ENCODE results near the gene CCNE1.
"Not testable (repeated sequence)": the region's sequence is repeated elsewhere in the genome, so short reads cannot be mapped to it uniquely, and the experiment has no call there.

Gene CCNE1

DNA sequence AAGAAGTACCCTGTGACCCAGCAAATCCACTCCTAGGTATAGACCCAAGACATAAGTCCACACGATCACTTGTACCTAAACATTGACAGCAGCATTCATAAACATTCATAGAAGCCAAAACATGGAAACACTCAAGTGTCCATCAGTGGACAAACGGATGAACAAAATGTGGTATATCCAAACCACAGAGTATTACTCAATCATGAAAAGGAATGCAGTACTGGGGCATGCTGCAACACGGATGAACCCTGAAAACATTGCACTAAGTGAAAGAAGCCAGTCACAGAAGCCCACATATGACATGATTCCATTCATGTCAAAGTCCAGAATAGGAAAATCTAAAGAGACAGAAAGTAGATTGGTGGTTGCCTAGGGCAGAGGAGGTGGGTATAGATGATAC is 22.8 kb upstream of the CCNE1 start:
- no peak overlapping the region for H3K4me3 ChIP-seq (ENCODE audit: low read length)
- H3K4me1 ChIP-seq (ENCODE audit: insufficient read depth, low read length), result no peaks in the 10 kb centered on the region
- H3K36me3 ChIP-seq (ENCODE audit: insufficient read depth, low read length), result no peaks in the 10 kb centered on the region
- H3K9me3 ChIP-seq (ENCODE audit: insufficient read depth, low read depth, low read length), result no peaks in the 10 kb centered on the region
- H3K27ac ChIP-seq (ENCODE audit: low read depth, low read length), result no peak overlapping the region
- WGBS, result 97% methylated on average over 3 of the region's 3 CpGs
- H3K9ac ChIP-seq (ENCODE audit: low read depth, low read length), result no peak overlapping the region
- no peaks in the 10 kb centered on the region for H3K27me3 ChIP-seq (ENCODE audit: insufficient read depth, low read length)

DNA sequence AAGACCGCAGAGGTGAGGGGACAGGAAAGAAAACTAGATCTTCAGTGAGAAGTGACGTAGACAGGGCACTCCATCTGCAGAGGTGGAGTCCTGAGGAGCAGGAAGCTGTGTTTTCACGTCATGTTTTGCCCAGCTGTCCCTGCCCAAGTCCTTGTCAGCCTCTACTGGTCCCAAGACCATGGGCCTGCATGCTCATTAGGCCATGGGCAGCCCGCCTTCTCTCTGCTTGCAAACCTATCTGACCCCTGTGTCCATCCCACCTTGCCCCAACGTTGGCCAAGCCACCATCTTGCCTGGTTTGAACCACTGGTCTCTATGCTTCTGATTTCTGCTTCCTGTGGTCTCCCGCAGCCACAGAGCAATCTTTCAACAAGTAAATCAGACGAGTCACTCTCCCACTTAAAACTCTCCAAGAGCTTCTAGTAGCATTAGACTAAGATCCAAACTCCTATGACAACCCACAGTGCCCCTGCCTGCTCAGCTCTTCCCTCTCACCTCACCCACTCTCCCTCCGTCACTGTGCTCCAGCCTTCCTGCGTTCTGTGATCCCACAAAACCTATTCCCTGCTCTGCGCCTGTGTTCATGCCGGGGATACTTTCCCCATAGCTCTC is 18.6 kb upstream of the CCNE1 start:
- WGBS, result 92% methylated on average over 11 of the region's 11 CpGs
- no peak overlapping the region for H3K27ac ChIP-seq (ENCODE audit: low read depth, low read length)
- H3K4me3 ChIP-seq (ENCODE audit: low read length), result no peak overlapping the region
- H3K27me3 ChIP-seq (ENCODE audit: insufficient read depth, low read length), result no peaks in the 10 kb centered on the region
- H3K36me3 ChIP-seq (ENCODE audit: insufficient read depth, low read length), result no peaks in the 10 kb centered on the region
- no peaks in the 10 kb centered on the region for H3K4me1 ChIP-seq (ENCODE audit: insufficient read depth, low read length)
- no peak overlapping the region for H3K9ac ChIP-seq (ENCODE audit: low read depth, low read length)
- H3K9me3 ChIP-seq (ENCODE audit: insufficient read depth, low read depth, low read length), result no peaks in the 10 kb centered on the region

DNA sequence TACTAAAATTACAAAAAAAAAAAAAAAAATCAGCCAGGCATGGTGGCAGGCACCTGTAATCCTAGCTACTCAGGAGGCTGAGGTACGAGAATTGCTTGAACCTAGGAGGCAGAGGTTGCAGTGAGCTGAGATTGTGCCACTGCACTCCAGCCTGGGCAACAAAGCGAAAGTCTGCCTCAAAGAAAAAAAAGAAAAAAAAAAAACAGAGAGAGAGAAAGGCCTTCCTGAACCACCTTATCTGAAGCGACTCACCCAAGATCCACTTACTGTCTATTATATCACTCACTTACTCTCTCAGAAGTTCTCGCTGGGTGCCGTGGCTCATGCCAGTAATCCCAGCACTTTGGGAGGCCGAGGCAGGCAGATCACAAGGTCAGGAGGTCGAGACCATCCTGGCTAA is 17.3 kb upstream of the CCNE1 start:
- not testable (repeated sequence) for H3K4me1 ChIP-seq (ENCODE audit: insufficient read depth, low read length); H3K27ac ChIP-seq (ENCODE audit: low read depth, low read length); H3K4me3 ChIP-seq (ENCODE audit: low read length); H3K9me3 ChIP-seq (ENCODE audit: insufficient read depth, low read depth, low read length); H3K27me3 ChIP-seq (ENCODE audit: insufficient read depth, low read length); H3K36me3 ChIP-seq (ENCODE audit: insufficient read depth, low read length); H3K9ac ChIP-seq (ENCODE audit: low read depth, low read length)
- WGBS, result 91% methylated on average over 7 of the region's 7 CpGs

DNA sequence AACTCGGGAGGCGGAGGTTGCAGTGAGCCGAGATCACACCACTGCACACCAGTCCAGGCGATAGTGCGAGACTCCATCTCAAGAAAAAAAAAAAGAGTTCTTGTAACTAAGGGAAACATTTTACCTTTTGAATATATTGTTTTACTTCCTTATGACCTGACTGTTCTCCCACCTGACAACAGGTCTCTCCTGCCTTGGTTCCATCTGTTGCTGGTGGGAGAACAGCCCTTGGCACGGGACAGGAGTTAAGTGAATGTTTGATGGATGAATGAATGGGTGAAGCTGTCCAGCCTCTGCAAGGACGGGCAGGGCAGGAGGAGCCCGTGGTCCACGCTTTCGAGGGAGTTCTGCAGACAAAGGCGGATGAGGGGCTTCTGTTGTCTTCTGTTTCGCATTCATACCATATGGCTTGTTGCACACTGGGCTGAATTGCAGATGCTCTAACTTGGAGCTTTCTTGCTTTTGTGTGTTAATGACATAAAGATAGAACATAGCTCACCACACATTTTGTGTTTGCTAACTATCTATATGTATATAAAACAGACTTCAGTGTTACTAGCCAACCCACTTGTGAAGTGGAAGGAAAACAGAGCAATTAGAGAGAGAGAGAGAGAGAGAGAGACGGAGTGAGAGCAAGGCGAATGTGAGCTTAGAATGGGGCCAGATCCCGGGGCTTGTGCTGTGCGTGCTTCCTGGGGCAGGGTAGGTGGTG is 16.2 kb upstream of the CCNE1 start:
- no peak overlapping the region for H3K4me3 ChIP-seq (ENCODE audit: low read length)
- 90% methylated on average over 16 of the region's 16 CpGs for WGBS
- no peak overlapping the region for H3K9ac ChIP-seq (ENCODE audit: low read depth, low read length)
- no peaks in the 10 kb centered on the region for H3K4me1 ChIP-seq (ENCODE audit: insufficient read depth, low read length)
- no peak overlapping the region for H3K27ac ChIP-seq (ENCODE audit: low read depth, low read length)
- no peaks in the 10 kb centered on the region for H3K36me3 ChIP-seq (ENCODE audit: insufficient read depth, low read length)
- no peaks in the 10 kb centered on the region for H3K27me3 ChIP-seq (ENCODE audit: insufficient read depth, low read length)
- H3K9me3 ChIP-seq (ENCODE audit: insufficient read depth, low read depth, low read length), result no peaks in the 10 kb centered on the region

DNA sequence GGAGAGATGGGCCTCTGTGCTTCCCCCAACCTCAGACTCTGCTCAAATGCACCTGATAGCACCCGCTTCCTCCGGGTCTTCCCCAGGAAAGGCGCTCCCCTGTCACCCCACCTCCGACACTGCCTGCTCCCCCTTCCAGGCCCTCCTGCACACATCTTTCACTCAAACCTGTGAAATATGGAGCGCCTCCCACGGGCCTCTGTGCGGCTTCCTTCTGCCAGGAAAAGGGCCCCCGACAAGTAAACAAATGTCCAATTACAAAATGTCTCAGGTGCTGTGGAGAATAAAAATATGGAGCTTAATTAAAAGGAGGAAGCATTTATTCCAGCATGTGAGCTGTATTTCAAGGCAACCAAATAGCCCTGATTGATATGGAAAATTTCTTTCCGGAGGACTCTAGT is 15.6 kb upstream of the CCNE1 start:
- H3K27me3 ChIP-seq (ENCODE audit: insufficient read depth, low read length), result no peaks in the 10 kb centered on the region
- H3K4me3 ChIP-seq (ENCODE audit: low read length), result no peak overlapping the region
- H3K4me1 ChIP-seq (ENCODE audit: insufficient read depth, low read length), result no peaks in the 10 kb centered on the region
- WGBS, result 83% methylated on average over 9 of the region's 9 CpGs
- no peaks in the 10 kb centered on the region for H3K9me3 ChIP-seq (ENCODE audit: insufficient read depth, low read depth, low read length)
- H3K36me3 ChIP-seq (ENCODE audit: insufficient read depth, low read length), result no peaks in the 10 kb centered on the region
- no peak overlapping the region for H3K27ac ChIP-seq (ENCODE audit: low read depth, low read length)
- no peak overlapping the region for H3K9ac ChIP-seq (ENCODE audit: low read depth, low read length)

DNA sequence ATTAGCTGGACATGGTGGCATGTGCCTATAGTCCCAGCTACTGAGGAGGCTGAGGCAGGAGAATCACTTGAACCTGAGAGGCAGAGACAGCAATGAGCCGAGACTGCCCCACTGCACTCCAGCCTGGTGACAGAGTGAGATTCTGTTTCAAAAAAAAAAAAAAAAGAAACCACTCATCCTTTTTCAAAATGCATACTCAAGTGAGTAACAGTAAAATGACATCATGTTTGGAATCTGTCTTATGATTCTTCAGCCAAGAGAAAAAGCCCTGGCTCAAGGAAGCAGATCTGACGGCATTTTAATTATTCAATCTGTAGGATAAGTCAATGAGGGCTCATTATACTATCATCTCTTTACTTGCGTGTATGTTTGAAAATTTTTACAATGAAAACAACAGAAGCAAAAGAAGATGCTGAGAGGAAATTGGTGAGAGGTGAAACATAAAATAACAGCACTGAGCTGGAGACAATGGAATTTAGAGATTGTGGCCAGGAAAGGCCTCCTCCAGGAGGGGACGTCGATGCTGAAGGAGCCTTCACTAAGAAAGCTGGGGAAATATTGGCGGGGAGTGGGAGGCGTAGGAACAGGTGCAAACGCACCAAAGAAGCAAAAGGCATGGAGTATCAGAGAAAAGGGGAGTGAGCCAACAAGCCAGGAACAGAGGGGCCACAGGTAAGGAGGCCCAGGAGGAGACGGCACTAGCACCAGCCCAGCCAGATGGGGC is 12.9 kb upstream of the CCNE1 start:
- Histone ChIP-seq H3K27ac (ENCODE audit: low read depth, low read length) (no peak overlapping the region), H3K9me3 (ENCODE audit: insufficient read depth, low read depth, low read length) (no peaks in the 10 kb centered on the region)
- WGBS, result 75% methylated on average over 8 of the region's 9 CpGs

DNA sequence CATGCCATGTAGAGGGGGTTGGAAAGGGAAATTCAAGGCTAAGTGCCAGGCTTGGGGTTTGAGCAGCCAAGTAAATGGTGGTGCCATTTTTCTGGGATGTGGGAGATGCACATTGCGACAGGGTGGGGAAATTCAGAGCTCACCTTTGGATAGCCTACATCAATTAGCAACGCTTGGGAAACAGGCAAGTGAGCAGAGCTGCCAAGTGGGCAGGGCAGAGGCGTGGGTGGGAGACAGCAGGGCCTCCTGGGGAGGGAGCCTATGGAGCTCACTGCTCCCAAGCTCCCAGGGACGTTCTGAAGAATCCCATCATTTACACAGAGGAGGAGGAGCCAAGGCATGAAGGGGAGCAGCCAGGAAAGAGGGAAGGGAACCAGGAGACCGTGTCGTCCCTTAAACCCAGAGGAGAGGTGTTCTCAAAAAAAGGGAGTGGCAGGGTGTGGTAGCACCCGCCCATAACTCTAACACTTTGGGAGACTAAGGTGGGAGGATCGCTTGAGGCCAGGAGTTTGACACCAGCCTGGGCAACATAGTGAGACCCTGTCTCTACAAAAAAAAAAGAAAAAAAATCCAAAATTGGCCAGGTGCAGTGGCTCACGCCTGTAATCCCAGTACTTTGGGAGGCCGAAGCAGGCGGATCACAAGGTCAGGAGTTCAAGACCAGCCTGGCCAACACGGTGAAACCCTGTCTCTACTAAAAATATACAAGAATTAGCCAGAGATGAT is 11.5 kb upstream of the CCNE1 start:
- Histone ChIP-seq H3K4me1 (ENCODE audit: insufficient read depth, low read length) (no peaks in the 10 kb centered on the region), H3K27me3 (ENCODE audit: insufficient read depth, low read length) (no peaks in the 10 kb centered on the region), H3K9me3 (ENCODE audit: insufficient read depth, low read depth, low read length) (no peaks in the 10 kb centered on the region), H3K9ac (ENCODE audit: low read depth, low read length) (no peak overlapping the region), H3K36me3 (ENCODE audit: insufficient read depth, low read length) (no peaks in the 10 kb centered on the region), H3K27ac (ENCODE audit: low read depth, low read length) (no peak overlapping the region), H3K4me3 (ENCODE audit: low read length) (no peak overlapping the region)
- WGBS, result 86% methylated on average over 12 of the region's 12 CpGs

More for the DNA sequence above, 12.9 kb upstream of the CCNE1 start:
- Histone ChIP-seq H3K27me3 (ENCODE audit: insufficient read depth, low read length) (no peaks in the 10 kb centered on the region), H3K4me3 (ENCODE audit: low read length) (no peak overlapping the region), H3K4me1 (ENCODE audit: insufficient read depth, low read length) (no peaks in the 10 kb centered on the region), H3K9ac (ENCODE audit: low read depth, low read length) (no peak overlapping the region), H3K36me3 (ENCODE audit: insufficient read depth, low read length) (no peaks in the 10 kb centered on the region)

DNA sequence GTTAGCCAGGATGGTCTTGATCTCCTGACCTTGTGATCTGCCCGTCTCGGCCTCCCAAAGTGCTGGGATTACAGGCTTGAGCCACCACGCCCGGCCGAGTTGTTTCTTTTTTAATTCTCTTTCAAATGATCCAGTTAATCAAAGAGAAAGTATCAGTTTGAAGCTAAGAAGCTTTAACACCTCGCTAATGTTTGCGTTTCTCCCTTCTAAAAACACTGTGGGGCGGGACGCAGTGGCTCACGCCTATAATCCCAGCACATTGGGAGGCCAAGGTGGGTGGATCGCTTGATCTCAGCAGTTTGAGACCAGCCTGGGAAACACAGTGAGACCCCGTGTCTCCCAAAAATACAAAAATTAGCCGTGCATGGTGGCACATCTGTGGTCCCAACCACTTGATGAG is 7.8 kb upstream of the CCNE1 start:
- not testable (repeated sequence) for H3K4me1 ChIP-seq (ENCODE audit: insufficient read depth, low read length); H3K27ac ChIP-seq (ENCODE audit: low read depth, low read length); H3K9ac ChIP-seq (ENCODE audit: low read depth, low read length); H3K9me3 ChIP-seq (ENCODE audit: insufficient read depth, low read depth, low read length); H3K27me3 ChIP-seq (ENCODE audit: insufficient read depth, low read length); H3K4me3 ChIP-seq (ENCODE audit: low read length); H3K36me3 ChIP-seq (ENCODE audit: insufficient read depth, low read length)
- 93% methylated on average over 13 of the region's 13 CpGs for WGBS

DNA sequence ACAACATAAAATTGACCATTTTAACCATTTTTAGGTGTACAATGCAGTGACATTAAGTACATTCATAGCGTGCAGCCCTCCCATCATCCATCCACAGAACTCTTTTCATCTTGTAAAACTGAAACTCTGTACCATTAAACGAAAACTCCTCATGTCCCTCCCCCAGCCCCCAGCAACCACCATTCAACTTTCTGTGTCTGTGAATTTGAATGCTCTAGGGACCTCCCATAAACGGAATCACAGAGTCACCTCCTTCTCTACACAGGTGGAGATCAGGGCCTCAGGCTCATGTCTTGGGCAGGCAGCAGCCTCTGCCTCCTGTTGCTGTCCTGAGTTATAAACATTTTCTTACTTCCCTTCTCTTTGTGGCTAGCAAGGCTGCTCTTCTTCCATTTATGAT is 7.3 kb upstream of the CCNE1 start:
- Histone ChIP-seq H3K27me3 (ENCODE audit: insufficient read depth, low read length) (no peaks in the 10 kb centered on the region), H3K9me3 (ENCODE audit: insufficient read depth, low read depth, low read length) (no peaks in the 10 kb centered on the region), H3K4me1 (ENCODE audit: insufficient read depth, low read length) (no peaks in the 10 kb centered on the region), H3K9ac (ENCODE audit: low read depth, low read length) (no peak overlapping the region), H3K27ac (ENCODE audit: low read depth, low read length) (no peak overlapping the region), H3K4me3 (ENCODE audit: low read length) (no peak overlapping the region), H3K36me3 (ENCODE audit: insufficient read depth, low read length) (no peaks in the 10 kb centered on the region)
- 80% methylated on average over 3 of the region's 3 CpGs for WGBS

DNA sequence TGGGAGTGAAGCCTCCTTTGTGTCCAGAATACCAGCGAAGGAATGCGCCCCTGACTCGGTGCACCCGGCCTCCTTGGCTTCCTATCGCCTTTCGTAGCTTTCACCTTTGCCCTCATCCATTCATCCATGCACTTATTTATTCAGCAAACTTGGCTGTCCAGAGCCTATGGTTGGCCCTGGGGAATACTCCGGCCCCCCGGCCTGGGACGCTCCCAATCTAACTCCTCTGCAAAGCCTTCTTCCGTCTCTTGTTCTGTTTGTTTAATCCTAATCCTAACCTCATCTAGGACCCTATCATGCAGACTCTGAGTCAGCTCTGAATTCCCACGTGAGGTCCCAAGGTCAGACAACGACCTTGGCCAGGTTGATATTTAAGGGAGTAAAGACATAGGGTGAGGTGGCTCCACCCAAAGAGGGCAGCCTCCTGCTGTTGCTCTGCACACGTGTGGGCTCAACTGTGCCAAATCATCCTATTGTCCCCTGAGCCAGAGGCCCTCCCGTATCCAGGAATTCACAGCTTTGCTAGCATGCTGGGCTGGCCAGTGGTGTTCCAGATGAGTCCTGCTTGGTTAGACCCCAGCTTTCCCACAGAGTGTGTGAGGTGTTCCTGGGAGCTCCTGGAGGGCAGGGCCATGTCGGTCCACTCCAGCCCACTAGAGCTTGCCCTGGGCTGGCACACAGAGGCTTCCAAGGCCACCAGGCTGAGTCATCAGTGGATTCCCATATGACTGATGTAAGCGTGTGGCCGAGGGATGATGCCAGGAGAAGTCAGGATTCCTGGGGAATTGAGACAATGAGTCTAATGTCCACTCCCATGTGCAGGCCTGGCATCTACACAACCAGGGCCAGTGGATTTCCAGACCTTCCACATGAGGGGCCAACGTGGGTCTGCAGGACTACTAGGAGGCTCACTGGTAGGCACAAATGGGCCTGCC is 6.5 kb upstream of the CCNE1 start:
- no peaks in the 10 kb centered on the region for H3K9me3 ChIP-seq (ENCODE audit: insufficient read depth, low read depth, low read length)
- no peaks in the 10 kb centered on the region for H3K4me1 ChIP-seq (ENCODE audit: insufficient read depth, low read length)
- H3K36me3 ChIP-seq (ENCODE audit: insufficient read depth, low read length), result no peaks in the 10 kb centered on the region
- no peak overlapping the region for H3K9ac ChIP-seq (ENCODE audit: low read depth, low read length)
- H3K4me3 ChIP-seq (ENCODE audit: low read length), result no peak overlapping the region
- 91% methylated on average over 18 of the region's 18 CpGs for WGBS
- no peak overlapping the region for H3K27ac ChIP-seq (ENCODE audit: low read depth, low read length)
- no peaks in the 10 kb centered on the region for H3K27me3 ChIP-seq (ENCODE audit: insufficient read depth, low read length)

Measured in HUES64 (cell line).